Liver (tissue), 3 donors: ENCODE results near the gene ECD.

Experiments
- CTCF ChIP-seq: fragments of 150-350 bp; IDR thresholded peaks from 2 replicates; pipeline ENCODE4 v1.5.1; 2017; ENCODE audit warnings: improper control_type of control experiment, low read depth, low read length; ENCODE audit not compliant: missing input control
- MAX ChIP-seq: IDR thresholded peaks from 2 replicates; pipeline ENCODE4 v1.6.1; 2016; ENCODE audit warnings: antibody characterized with exemption
- RAD21 ChIP-seq, 2 donors: IDR thresholded peaks; 2 replicates each; pipeline ENCODE4 v1.6.1; 2016; ENCODE audit warnings: antibody characterized with exemption in 2 of 2, mild to moderate bottlenecking in 2 of 2
- SP1 ChIP-seq: IDR thresholded peaks from 2 replicates; pipeline ENCODE4 v1.6.1; 2018; ENCODE audit warnings: antibody characterized with exemption, mild to moderate bottlenecking
- YY1 ChIP-seq: IDR thresholded peaks from 2 replicates; pipeline ENCODE4 v1.6.1; 2016; ENCODE audit warnings: antibody characterized with exemption, mild to moderate bottlenecking
- donor health status: healthy.
- donor health status: healthy.

GRCh38 chr10:73119952-73120351 lies 47.9 kb downstream of the ECD start:
- no peak for TF ChIP-seq CTCF
- no peak for TF ChIP-seq MAX
- TF ChIP-seq YY1: no peak
- no peak for TF ChIP-seq RAD21 (IDR thresholded peaks at IDR 0.05)
- no peak for TF ChIP-seq SP1
